Measurements from ENCODE around the gene MRPS15. TPM values are rescaled to one million over a fixed set of nuclear protein-coding genes. Genes with fewer than 3 reads are reported as not detected.
"Not testable (repeated sequence)": the region's sequence is repeated elsewhere in the genome, so short reads cannot be mapped to it uniquely, and the experiment has no call there.

The MRPS15 gene
- 77.7 and 94.6 TPM in 2 replicates for total RNA-seq (2014; rRNA removed; shearing (Covaris generic))

- peak; percentile 97 for DNase-seq (ENCODE audit: low read depth)
Observed at GRCh38 chr1:36463803-36464604, at the start of gene MRPS15. TSS of gene MRPS15 (minus strand) at chr1:36464384. CDS start at chr1:36464275, 109 bp downstream.

- no peak for DNase-seq (ENCODE audit: low read depth)
Observed at GRCh38 chr1:36512842-36513241, 48.7 kb upstream of the MRPS15 start.

GRCh38 chr1:36511804-36512798, 47.9 kb upstream of the MRPS15 start:
- peak; percentile 63 for DNase-seq (ENCODE audit: low read depth)

GRCh38 chr1:36511220-36511619, 47.0 kb upstream of the MRPS15 start:
- DNase-seq (ENCODE audit: low read depth) = not testable (repeated sequence)

GRCh38 chr1:36510418-36510817, 46.2 kb upstream of the MRPS15 start:
- DNase-seq (ENCODE audit: low read depth) = no peak

- DNase-seq (ENCODE audit: low read depth) = no peak
Observed at GRCh38 chr1:36508257-36508656, 44.1 kb upstream of the MRPS15 start.

- DNase-seq (ENCODE audit: low read depth) = no peak
Observed at GRCh38 chr1:36506276-36506920, 42.2 kb upstream of the MRPS15 start.

- no peak for DNase-seq (ENCODE audit: low read depth)
Observed at GRCh38 chr1:36503733-36504132, 39.5 kb upstream of the MRPS15 start.

- DNase-seq (ENCODE audit: low read depth) = no peak
Observed at GRCh38 chr1:36503159-36503558, 39.0 kb upstream of the MRPS15 start.

- no peak for DNase-seq (ENCODE audit: low read depth)
Observed at GRCh38 chr1:36502616-36503015, 38.4 kb upstream of the MRPS15 start.

- not testable (repeated sequence) for DNase-seq (ENCODE audit: low read depth)
Observed at GRCh38 chr1:36501911-36502310, 37.7 kb upstream of the MRPS15 start.

- DNase-seq (ENCODE audit: low read depth) = no peak
Observed at GRCh38 chr1:36497207-36497606, 33.0 kb upstream of the MRPS15 start.

- no peak for DNase-seq (ENCODE audit: low read depth)
Observed at GRCh38 chr1:36494971-36495370, 30.8 kb upstream of the MRPS15 start.

- no peak for DNase-seq (ENCODE audit: low read depth)
Observed at GRCh38 chr1:36493524-36493923, 29.3 kb upstream of the MRPS15 start.

- DNase-seq (ENCODE audit: low read depth) = no peak
Observed at GRCh38 chr1:36492491-36492890, 28.3 kb upstream of the MRPS15 start.

GRCh38 chr1:36489258-36490051, 25.3 kb upstream of the MRPS15 start:
- not testable (repeated sequence) for DNase-seq (ENCODE audit: low read depth)

- DNase-seq (ENCODE audit: low read depth) = no peak
Observed at GRCh38 chr1:36487906-36488305, 23.7 kb upstream of the MRPS15 start.

- not testable (repeated sequence) for DNase-seq (ENCODE audit: low read depth)
Observed at GRCh38 chr1:36487336-36487725, 23.1 kb upstream of the MRPS15 start.

- no peak for DNase-seq (ENCODE audit: low read depth)
Observed at GRCh38 chr1:36486439-36487335, 22.5 kb upstream of the MRPS15 start.

GRCh38 chr1:36486093-36486438, 21.9 kb upstream of the MRPS15 start:
- DNase-seq (ENCODE audit: low read depth) = no peak

All from Daoy (cell line).